Putamen (tissue), 1 donor: ENCODE results near the gene MYL6.
"Not testable (repeated sequence)": the region's sequence is repeated elsewhere in the genome, so short reads cannot be mapped to it uniquely, and the experiment has no call there.

Source experiments
- DNase-seq: peaks from one replicate; pipeline ENCODE4 v3.0.0-alpha.2; 2016; ENCODE audit warnings: low spot score

MYL6 gene

DNA sequence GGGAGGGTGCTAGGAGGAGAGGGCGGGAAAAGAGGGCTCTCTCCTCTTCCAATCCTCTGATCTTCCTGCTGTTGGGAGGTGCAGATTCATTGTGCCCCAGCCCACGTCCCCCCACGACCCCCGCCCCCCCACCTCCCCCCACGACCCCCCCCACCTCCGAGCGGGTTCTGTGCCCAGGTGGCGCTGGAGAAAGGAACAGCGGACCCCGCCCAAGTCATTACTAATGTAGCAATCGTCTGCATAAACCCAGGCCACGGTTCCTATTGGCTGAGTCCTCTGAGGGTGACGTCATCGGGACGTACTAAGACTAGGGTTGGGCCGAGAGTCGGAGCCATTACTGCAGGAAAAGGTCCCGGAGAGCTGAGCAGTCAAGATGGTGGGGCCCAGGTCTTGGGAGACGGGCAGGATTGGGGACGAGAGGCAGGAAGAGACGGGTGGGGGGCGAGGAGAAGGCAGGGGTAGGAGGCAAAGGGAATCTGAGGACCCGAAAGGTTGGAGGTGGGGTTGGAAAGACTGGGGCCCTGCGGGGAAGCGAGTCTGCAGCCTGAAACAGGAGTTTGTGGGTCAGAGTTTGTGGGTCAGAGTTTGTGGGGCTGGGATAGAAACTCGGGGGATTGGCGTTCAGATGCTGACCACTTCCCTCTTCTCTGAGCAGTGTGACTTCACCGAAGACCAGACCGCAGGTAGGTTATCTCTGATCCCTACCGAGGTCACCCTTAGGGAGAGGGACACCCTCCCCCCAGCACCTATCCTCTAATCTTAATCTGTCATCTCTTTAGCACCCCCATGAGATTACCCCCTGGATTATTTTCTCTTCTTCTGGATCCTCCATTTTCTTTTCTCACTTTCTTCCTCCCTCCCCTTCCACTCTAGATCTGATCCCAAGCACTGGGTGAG, at the start of gene MYL6:
Gene MYL6, plus strand, starts transcription at position 331 of the 897 bp plus-strand sequence. Its CDS starts 43 bp downstream, at position 374.
- DNase-seq, result peak; percentile 98

DNA sequence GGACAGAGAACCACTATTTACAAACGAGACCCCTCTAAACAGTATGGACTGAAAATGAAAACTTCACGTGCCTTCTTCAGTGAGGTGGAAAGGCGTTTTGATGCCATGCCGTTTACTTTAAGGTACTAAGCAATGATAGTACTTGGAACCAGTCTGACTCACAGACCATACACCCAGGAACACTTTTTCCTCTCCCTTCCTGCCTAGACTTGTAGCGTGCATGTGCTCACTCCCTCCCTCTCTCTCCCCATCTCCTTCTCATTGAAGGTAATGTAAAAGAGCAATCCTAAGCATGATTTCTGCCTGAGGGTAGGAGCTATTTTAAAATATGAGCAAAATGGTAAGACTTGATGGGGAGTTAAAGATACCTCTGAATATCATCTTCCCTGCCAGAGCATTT, 47.6 kb upstream of the MYL6 start:
- DNase-seq, result no peak

DNA sequence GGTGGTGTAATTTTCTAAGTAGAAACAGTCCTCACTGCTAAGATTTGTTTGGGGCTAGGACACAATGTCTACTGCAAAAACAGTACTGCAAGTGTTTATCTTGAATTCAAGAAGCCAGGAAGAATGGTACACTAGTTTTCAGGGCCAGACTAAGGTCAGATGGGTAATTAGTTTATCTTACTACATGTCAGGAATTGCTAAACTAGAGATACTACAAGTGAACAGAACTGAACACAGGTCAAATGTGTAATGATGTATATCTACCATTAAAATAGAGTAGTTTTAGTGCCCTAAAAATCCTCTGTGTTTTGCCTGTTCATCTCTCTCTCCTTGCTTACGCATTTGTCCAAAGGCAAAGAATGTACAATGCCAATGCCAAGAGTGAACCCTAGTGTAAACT, 44.1 kb upstream of the MYL6 start:
- DNase-seq, result no peak

DNA sequence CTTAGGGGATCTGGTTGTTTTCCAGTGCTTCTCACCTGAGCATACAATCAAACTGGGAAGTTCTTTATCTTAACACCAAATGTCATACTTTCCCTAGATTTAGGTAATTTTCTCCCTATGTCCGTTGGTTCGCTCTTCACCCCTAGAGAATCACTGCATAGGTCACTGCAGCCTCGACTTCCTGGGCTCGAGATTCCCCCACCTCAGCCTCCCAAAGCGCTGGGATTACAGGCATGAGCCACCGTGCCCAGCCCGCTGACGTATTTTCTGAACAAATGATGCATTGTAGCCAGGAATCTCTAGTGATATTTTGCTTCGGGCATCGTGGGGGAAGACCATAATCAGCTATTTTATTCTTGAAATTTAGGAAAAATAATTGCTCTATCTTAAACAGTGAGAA, 42.8 kb upstream of the MYL6 start:
- DNase-seq, result no peak

DNA sequence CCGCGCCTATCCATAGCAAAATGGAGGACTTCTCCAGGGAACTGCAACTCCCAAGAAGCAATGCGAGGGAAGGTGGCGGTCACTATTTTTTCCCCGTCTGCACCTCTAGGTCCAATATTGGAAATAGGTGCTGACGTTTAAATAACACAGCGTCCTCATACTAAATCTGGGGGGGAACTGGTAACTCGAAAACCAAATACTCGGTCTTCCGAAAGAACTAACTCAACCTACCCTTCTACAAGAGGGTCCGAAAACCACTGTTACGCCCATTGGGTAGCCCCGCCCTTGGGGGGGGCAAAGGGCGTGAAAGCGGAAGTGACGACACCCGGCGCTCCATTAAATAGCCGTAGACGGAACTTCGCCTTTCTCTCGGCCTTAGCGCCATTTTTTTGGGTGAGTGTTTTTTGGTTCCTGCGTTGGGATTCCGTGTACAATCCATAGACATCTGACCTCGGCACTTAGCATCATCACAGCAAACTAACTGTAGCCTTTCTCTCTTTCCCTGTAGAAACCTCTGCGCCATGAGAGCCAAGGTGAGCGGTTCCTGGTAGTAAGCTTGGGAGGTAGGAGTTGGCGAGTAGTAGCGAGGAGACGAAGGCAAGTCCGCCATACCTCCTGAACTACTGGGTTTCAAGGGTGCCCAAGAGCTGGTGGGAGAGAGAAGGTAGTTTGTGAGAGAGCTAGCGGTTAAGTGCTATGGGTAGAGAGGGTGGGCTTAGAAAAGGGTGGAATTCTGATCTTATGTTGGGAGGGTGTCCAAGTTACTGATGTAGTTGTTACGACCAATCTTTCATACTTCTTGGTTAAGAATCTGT, 41.7 kb upstream of the MYL6 start, which contains the start of gene RPL41:
Gene RPL41, plus strand, starts transcription at position 367 of the 815 bp plus-strand sequence.
- peak; percentile 97 for DNase-seq

DNA sequence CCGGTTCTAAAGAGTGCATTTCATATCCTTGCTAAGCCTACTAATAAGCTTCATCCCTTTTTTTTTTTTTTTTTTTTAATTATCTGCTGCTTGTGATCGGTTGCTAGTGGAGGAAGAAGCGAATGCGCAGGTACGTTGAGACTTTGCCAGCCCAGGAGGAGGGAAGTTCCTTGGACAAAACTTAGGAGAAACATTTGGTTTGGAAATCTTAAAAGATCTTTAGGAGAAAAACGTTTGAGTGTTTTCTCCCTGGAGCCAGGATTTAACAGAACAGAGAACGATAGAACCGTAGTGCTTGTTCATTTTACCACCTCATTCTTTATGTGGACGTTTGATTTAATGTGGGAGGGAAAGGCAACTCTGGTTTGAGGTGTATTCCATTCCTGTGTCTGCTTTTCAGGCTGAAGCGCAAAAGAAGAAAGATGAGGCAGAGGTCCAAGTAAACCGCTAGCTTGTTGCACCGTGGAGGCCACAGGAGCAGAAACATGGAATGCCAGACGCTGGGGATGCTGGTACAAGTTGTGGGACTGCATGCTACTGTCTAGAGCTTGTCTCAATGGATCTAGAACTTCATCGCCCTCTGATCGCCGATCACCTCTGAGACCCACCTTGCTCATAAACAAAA, 41.0 kb upstream of the MYL6 start:
- not testable (repeated sequence) for DNase-seq

DNA sequence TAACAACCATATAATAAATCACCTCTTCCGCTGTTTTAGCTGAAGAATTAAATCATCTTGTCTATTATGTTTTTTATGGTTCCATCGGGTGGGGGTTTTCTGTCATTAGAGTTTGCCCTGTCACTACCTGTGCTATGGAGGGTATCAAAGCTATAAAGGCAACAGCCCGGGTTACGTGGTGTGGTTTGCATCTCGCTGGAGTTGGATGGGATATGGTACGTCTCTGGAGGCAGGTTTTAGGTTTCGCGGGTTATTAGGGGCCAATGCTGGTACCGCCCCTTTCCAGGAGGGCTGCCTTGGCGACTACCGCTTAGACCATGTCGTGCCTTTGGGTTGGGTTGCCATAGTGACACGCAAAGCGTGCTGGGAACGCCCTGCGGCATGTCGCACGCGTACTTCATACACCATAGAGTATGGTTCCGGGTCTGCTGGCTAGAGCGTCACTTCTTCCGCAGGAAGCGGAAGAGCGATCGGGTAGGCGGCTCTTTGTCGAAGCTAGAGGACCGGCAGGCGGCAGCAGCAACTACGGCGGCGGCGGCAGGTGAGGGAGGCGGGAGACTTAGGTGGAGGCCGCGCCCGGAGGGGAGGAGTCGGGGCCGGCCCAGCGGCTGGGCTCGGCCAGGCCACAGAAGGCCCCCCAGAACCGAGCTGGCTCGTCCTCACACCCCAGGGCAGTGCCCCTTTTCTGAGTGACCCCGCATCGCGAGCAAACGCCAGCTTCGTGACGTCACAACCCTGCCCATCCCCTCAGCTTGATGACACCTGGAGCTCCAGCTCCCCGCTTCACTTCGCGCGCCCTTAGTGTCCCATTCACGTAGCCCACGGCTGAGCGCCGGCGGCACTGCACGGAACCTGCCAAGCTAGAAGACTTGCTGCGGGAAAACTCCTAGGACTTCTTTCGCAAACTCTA, 40.1 kb upstream of the MYL6 start, which contains the start of gene ZC3H10:
Gene ZC3H10, plus strand, starts transcription at position 489 of the 910 bp plus-strand sequence. CDS start 2,297 bp downstream, outside the sequence.
- peak; percentile 98 for DNase-seq

DNA sequence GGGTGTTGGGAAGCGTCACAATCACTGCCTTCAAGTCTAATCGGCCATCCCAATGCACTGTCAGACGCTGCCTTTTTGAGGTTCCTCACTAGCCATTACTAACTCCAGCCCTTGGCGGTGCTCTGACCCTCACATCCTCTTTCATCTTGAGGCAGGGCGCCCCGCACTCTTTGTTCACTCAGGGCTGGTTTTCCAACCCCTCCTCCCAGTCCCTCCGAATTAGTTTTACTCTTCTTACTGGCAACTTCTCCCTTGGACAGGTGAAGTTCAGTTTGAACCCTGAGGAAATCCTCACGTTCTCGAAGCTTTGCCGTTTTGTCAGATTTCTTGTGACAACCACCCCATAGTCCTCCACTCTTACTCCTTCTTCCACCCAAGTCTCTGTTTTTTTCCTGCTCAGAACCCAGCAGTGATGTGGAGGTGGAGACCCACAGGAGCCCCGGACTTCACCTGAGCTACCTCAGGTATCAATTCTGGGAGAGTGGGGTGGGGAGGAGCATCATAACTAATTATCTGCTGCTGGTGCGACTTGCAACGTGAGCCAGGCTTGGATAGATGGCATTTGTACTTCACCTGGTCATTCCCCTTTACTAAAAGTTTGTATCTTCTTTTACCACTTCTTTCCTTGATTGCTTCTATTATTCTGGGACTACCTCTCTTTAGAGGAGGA, 39.3 kb upstream of the MYL6 start:
- no peak for DNase-seq

DNA sequence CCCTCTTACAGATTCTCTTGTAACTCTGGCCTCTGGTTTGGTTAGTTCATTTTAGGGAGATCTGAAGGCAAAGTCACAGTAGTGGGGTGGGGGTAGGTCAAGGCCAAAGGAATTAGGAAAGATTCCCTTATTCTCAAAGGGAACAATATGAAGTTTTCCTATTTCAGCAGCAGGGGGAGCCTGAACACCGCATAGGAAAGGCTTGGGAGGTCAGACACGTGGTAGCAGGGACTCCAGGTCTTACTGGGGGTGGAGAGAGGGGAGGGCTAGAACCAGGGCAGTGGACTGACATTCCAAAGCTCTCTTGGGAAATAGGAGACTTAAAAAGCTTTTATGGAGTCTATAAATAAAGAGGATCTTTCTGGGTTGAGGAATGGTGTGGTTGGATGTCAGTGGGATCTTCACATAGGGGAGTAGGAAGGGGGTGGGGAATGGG, 38.8 kb upstream of the MYL6 start:
- peak; percentile 75 for DNase-seq

DNA sequence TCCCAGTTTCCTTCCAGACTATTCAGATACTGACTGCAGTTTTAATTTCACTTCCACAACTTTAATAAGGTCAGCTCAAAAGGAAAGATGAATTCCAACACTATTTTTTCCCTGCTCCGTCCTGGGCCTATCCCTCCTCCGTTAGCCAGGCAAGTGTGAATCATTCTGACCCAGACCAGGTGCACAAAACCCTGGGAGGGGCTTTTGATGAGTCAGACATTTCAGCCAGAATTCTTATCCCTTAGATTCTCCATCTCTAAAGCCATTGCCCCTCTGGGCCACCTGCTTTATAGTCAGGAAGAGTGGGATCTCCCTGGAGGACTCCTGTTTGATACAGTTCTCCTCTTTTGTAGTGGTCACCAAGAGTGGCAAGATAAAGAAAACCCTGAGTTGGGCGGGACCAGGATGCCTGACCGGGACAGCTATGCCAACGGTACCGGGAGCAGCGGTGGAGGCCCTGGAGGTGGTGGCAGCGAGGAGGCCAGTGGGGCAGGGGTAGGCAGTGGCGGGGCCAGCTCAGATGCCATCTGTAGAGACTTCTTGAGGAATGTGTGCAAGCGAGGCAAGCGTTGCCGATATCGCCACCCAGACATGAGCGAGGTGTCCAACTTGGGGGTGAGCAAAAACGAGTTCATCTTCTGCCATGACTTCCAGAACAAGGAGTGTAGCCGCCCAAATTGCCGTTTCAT, 37.9 kb upstream of the MYL6 start:
- no peak for DNase-seq

DNA sequence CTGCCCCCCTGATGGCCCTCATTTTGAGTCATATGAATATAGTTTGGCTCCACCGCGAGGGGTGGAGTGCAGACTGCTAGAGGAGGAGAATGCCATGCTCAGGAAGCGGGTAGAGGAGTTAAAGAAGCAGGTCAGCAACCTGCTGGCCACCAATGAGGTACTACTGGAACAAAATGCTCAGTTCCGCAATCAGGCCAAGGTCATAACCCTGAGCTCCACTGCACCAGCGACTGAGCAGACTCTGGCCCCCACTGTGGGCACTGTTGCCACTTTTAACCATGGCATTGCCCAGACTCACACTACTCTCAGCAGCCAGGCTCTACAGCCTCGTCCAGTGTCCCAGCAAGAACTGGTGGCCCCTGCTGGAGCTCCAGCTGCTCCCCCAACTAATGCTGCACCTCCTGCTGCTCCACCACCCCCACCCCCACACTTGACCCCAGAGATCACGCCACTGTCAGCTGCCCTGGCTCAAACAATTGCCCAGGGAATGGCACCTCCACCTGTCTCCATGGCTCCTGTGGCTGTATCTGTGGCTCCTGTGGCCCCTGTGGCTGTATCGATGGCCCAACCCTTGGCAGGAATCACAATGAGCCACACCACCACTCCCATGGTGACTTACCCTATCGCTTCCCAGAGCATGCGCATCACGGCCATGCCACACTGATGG, 36.8 kb upstream of the MYL6 start:
- DNase-seq, result no peak

DNA sequence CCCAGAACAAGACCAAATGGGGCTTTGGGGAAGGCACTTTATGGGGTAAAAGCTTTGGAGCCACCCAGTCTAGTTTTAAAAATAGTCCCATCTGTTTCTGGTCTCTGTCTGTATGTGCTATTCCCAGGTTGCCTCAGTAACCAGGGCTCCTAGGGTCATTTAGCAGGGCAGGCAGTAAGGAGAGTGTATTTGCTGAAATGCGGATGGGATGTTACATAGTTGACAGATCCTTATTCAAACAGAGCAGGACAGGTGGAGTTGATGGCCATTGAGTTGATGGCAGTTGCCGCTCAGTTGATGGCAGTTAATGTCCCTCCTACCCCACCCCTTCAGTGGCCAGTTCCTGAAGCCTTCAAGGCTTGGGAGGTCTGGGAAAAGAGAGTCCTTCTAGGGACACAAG, 35.5 kb upstream of the MYL6 start:
- no peak for DNase-seq

DNA sequence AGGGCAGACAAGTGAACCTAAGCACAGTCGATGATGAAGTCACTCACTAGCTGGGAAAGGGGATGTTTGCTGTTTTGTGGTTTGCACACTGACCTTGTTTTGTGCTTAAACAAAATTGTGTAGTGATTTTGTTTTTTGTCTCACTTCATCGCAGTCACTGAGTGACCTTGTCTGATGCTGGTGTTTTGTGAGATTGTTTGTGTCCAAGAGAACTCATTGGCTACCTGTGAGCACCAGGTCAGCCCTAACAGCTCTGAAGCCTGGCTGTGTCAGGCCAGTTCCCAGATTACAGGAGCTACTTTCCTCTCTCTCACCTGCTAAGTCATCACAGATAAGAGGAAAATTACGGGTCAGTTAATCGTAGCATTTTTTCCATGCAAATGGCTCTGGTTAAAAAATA, 34.0 kb upstream of the MYL6 start:
- no peak for DNase-seq

DNA sequence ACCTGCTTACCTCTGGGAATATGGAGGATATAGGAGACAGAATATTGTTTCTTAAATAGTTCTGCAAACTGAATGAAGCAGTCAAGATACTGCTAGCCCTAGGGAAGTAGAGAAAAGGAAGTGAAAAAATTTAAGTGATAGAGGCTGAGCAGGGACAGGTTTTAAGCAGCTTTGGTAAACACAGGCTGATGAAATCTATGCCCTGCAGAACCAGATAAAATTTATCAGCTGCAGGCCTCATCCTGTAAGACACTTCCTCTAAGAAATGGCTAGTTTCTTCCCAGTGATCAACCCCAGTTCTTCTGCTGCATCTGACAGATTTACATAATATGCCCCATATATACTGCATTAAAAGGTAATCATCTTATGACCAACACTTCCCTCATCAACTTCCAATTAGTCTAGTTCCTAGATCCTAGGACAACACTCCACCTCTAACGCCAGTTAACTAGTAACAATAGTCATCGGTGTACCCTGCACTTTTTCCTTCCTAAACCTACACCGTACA, 31.4 kb upstream of the MYL6 start:
- no peak for DNase-seq

DNA sequence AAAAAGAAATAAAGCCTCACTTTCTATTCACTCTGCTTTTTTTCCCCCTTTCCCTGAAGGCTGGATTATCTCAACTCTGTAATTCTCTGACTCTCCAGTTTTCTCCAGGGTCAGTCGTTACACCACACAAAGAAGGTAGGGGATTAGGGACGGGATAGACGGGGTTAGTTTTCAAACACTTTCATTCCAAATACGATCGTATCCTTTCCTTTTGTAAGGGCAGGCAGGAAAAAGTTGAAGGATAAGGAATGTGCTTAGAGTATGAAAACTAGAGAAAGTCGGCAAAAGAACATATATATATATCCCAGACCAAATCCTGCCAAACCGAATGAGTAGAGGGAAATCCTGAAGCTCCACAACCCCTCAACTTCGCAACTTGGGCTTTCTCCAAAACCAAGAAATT, 30.7 kb upstream of the MYL6 start:
- DNase-seq, result no peak

DNA sequence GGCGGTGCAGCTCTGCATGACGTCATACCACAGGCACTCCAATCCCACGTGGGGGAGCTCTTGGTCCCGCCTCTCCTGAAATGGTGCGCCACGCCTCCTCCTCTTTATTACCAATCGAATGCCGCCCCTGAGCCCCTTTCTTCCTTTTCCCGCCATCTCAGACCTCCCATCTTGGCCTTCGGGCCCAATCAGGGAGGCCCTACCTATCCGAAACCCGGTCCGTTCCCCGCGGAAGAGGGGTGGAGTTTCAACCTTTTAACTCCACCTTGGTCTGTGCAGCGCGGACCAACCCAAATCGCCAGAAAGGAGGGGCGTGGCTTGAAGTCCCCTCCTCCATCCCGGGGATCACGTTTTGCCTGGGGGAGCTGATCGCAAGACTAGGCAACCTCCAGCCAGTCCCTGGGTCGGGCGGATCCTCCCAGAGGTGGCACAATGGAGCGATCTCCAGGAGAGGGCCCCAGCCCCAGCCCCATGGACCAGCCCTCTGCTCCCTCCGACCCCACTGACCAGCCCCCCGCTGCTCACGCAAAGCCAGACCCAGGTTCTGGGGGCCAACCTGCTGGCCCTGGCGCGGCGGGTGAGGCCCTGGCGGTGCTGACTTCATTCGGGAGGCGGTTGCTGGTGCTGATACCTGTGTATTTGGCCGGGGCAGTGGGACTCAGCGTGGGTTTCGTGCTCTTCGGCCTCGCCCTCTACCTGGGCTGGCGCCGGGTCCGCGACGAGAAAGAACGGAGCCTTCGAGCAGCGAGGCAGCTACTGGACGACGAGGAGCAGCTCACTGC, 30.1 kb upstream of the MYL6 start, which contains the start of gene ESYT1:
Gene ESYT1, plus strand, starts transcription at position 380 of the 782 bp plus-strand sequence. Its CDS starts 53 bp downstream, at position 433.
- peak; percentile 98 for DNase-seq

DNA sequence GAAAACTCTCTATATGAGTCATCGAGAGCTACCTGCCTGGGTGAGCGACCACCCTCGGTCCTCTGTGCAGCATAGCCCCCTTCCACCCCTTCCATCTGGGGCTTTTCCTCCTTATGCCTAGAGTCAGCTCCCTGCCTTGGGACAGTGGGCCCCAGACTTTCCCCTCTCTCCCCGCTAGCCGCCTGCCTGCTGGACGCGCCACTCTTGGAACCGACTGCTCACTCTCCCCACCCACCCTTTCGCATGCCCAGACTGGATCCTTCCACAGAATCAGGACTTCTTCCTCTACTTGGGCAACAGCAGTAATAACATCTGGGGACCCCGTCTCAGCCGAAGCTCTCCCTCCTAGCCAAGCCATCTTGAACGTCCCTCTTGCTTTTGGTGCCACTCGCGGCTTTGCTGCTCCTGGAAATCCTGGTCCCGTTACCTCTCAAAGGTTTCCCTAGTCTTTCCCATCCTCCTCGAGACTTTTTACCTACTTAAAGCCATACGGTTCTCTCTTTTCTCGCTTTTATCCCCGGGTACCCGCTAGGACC, 29.4 kb upstream of the MYL6 start:
- no peak for DNase-seq
